ENCODE results near the gene BCL2L13.
A peak's percentile ranks its signal among the peaks of the same experiment; 100 is the strongest.
"Not testable (repeated sequence)": the region's sequence is repeated elsewhere in the genome, so short reads cannot be mapped to it uniquely, and the experiment has no call there.

BCL2L13 gene

DNA sequence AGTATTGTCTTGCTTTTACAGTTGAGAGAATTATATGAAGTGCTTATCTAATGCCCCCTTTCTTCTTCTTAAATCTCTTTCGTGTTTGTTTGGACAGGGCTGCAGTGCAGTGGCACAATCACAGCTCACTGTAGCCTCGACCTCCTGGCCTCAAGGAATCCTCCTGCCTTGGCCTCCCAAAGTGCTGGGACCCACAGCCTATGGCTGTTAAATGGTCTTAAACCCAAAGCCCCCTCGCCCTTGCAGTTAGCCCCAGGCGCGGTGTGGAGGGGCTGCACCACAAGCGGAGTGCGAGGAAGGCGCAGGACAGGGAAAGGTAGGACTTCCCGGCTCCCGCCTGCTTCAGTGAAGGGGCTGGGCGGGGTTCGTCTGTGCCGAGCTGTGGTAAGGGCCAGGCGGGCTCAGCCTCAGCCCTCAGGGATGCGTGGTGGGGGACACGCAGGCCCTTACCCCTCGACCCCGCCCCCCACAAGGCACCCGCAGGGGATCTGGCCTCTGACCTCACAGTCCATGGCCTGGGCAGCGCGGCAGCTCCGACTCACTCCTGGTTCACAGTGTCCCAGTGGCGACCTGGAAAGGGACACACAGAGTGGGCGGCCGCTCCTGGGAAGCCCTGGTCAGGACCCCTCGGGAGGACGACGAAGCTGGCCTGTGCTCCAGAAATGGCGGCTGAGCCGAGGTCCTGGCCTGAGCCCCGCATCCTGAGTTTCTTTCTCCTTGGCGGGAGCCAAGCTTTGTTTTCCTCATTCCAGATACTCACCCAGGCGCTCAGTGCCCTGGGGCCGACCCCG lies 111.2 kb downstream of the BCL2L13 start:
- TF ChIP-seq, protein P1, sequence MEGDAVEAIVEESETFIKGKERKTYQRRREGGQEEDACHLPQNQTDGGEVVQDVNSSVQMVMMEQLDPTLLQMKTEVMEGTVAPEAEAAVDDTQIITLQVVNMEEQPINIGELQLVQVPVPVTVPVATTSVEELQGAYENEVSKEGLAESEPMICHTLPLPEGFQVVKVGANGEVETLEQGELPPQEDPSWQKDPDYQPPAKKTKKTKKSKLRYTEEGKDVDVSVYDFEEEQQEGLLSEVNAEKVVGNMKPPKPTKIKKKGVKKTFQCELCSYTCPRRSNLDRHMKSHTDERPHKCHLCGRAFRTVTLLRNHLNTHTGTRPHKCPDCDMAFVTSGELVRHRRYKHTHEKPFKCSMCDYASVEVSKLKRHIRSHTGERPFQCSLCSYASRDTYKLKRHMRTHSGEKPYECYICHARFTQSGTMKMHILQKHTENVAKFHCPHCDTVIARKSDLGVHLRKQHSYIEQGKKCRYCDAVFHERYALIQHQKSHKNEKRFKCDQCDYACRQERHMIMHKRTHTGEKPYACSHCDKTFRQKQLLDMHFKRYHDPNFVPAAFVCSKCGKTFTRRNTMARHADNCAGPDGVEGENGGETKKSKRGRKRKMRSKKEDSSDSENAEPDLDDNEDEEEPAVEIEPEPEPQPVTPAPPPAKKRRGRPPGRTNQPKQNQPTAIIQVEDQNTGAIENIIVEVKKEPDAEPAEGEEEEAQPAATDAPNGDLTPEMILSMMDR (IDR thresholded peaks at IDR 0.05; ENCODE audit: borderline replicate concordance, control extremely low read depth, extremely low read depth, insufficient read depth, missing control alignments), result no peak
- in situ Hi-C loops (cut with MboI; ENCODE audit: low sequenced_read_pairs, unreplicated experiment), result loop anchor here (10.0 kb wide), 1 partner anchor 55 kb away; no protein-coding TSS in a partner anchor
- DNase-seq (ENCODE audit: low spot score), result no peak

DNA sequence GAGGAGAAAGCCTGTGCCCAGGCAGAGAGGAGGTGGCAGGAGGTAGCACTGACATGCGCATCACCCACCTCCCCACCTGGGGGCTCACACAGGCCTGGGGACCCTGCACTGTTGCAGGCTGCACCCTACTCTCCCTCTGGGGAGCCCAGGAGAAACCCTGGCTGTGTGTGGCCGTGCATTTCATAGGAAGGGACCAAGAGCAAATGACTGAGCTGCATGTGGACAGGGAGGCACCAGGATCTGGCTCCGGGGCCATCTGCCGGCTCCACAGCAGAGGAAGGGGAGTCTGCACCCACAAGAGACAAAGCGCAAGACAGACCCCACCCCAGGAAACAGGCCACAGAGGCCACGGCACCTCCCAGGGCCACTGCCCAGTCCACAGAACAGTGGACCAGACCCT lies 113.0 kb downstream of the BCL2L13 start:
- DNase-seq (ENCODE audit: low spot score), result no peak
- TF ChIP-seq, protein P1 (IDR thresholded peaks at IDR 0.05; ENCODE audit: borderline replicate concordance, control extremely low read depth, extremely low read depth, insufficient read depth, missing control alignments), result no peak
- in situ Hi-C loops (cut with MboI; ENCODE audit: low sequenced_read_pairs, unreplicated experiment), result loop anchor here (10.0 kb wide), 1 partner anchor 57 kb away; no protein-coding TSS in a partner anchor

DNA sequence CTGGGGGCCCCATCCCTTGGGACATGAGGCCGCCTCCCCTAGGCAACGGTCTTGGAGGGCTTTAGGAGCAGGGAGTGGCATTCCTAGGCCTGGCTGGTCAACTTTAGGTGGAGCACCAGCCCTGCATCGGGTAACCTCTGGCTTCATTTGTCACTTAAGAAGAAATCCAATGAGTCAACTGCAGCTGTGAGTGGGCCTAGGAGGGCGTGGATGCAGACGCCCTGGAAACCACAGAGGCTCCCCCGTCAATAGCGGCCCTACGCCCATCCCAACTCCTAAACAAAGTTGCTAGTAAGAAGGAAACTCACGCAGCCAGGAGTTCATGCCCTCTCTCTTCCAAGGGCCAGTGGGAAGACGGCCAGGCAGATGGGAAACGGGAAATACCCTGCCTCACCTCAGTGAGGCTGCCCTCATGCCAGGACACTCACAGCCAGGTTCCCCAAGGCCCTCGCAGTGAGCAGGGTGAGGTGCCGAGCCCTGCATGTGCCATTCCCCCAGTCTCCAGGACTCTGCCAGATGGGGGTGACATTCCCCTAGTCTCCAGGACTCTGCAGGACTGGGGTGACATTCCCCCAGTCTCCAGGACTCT lies 114.9 kb downstream of the BCL2L13 start:
- DNase-seq (ENCODE audit: low spot score), result peak; percentile 32
- TF ChIP-seq, protein P1 (IDR thresholded peaks at IDR 0.05; ENCODE audit: borderline replicate concordance, control extremely low read depth, extremely low read depth, insufficient read depth, missing control alignments), result no peak
- in situ Hi-C loops (cut with MboI; ENCODE audit: low sequenced_read_pairs, unreplicated experiment), result loop anchor here (10.0 kb wide), 1 partner anchor 59 kb away; no protein-coding TSS in a partner anchor

DNA sequence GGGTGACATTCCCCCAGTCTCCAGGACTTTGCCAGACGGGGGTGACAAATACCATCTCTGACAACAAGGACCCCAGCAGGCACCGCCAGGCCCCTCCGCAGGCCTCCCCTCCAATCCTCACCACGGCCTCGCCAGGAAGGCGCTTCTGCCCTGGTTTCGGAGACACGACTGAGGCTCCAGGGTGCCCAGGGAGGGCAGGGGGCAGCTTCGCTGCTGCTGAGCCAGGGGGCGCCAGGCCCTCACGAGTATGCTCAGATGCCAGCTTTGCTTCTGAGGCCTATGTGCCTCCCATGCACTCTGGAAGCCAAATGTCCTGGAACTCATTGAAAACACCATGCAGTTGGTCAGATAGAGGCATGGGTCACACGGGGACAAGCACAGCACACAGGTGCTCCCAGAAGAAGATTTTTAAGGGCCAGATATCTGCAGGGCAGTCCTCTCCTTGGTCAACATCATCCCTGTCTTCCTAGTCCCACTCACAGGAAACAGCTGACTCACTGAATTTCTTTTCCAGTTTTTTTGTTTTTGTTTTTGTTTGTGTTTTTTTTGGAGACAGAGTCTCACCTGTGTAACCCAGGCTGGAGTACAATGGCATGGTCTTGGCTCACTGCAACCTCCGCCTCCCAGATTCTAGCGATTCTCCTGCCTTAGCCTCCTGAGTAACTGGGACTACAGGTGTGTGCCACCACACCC lies 115.8 kb downstream of the BCL2L13 start:
- in situ Hi-C loops (cut with MboI; ENCODE audit: low sequenced_read_pairs, unreplicated experiment), result loop anchor here (10.0 kb wide), 1 partner anchor 60 kb away; no protein-coding TSS in a partner anchor
- TF ChIP-seq, protein P1 (IDR thresholded peaks at IDR 0.05; ENCODE audit: borderline replicate concordance, control extremely low read depth, extremely low read depth, insufficient read depth, missing control alignments), result peak; percentile 52
- no peak for DNase-seq (ENCODE audit: low spot score)

DNA sequence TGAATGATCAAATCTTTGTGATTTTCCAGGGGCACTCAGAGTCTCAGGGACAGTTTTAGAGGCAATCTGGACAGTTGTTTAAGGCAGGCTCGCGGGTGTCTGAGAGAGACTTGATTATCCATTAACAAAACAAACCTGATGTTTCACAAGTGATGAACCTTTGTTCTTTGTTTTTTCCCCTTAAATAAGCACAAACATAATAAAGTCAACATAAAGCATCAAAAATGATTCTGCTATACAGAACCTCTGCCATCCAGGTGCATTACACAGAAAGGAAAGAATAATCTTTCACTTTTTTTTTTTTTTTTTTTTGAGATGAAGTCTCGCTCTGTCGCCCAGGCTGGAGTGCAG lies 122.6 kb downstream of the BCL2L13 start:
- no peak for DNase-seq (ENCODE audit: low spot score)
- in situ Hi-C loops (cut with MboI; ENCODE audit: low sequenced_read_pairs, unreplicated experiment), result no loop called here
- TF ChIP-seq, protein P1 (IDR thresholded peaks at IDR 0.05; ENCODE audit: borderline replicate concordance, control extremely low read depth, extremely low read depth, insufficient read depth, missing control alignments), result no peak

DNA sequence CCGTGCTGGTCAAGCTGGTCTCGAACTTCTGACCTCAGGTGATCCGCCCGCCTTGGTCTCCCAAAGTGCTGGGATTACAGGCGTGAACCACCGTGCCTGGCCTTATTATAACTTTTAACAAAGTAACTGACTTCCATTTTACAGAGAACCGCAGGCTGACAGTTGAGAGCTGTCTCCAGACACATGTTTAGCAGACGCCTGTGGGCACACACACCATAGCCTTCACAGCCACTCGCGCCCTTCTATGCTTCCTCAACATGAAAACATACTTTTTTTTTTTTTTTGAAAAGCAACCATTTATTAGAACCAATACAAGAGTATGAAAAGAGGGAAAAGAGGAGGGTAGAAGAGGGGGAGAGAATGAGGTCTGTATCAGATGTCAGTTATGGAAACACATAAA lies 124.9 kb downstream of the BCL2L13 start:
- DNase-seq (ENCODE audit: low spot score); in situ Hi-C loops (cut with MboI; ENCODE audit: low sequenced_read_pairs, unreplicated experiment): not testable (repeated sequence)
